KBM-7 (cell line): ENCODE measurements around the gene MACROH2A1.

Experiments
- DNase-seq: peaks from one replicate; pipeline ENCODE4 v3.0.0-alpha.2; 2015
- in situ Hi-C: fragments of 300-500 bp; cut with MboI; formaldehyde crosslinking; loops from 2 replicates; pipeline ENCODE4 v1.14.3; 2020; ENCODE audit warnings: low sequenced_read_pairs, low pct_unique_long_range_greater_than_20kb, mixed read lengths

The MACROH2A1 gene

DNA sequence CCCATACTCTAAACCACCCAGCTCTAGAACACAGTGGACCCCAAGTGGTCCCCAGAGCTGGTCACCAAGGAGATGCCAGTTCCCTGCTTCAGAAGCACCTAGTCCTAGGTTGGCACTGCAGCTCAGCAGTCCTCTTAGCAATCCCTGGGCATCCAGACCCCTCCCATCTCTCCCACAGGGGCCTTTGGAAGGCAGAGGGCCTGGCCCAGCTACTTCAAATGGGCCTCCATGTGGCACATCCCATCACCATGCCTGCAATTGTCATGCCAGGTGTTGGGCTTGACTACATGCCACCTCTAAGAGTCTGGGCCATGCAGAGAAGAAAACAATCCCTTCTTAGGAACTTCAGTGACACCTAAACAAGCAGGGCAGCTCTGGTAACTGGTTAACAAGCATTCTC, 14.1 kb downstream of the MACROH2A1 start:
- DNase-seq: no peak
- in situ Hi-C loops: no loop called here

DNA sequence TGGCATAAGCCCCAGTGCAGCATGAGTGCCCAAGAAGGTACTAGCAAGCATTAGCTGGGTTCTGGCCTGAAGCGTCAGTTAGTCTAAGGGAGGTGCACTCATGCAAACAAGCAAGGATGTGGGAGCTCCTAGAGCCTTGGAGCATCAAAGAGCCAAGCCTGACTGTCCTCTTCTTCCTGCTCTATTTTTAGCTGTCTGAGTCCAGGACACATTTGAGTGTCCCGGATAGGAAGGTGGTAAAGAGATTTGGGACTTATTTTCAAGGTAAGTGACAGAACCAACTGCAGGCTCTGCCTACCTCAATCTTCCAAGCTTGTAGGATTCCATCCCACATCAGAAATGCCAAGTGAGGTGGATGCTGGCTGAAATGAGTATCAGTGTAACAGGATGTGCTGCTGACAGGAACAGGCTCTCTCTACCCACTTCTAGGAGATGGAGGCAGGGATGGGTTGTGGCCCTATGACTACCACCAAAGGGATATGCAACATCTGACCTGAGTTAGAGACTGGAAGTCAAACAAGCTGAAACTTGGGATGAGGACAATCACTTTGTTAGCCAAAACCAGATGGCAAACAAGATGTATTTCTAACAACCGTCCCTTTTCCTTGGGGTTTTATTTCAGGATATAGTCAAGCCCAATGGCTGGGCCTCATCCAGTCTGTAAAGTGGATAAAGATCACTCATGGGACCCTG, 15.1 kb downstream of the MACROH2A1 start:
- DNase-seq: no peak
- in situ Hi-C loops: no loop called here

DNA sequence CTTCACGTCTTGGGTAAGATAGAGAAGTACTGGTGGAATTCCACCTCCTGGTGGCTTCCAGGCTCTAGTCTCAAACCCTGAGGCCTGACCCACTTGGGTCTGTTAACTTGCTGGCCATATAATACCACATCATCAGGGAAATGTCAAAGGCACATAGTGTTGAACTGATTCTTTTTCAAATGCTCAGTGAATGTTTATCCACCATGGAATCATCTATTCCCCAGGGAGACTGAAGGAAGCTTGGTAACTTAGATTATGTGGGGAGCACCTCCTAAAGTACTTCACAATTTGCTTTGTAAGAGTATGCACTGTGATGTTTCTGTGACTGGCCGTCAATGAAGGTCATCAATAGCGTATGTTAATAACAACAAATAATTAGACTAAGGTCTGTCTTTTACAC, 16.1 kb downstream of the MACROH2A1 start:
- DNase-seq: no peak
- in situ Hi-C loops: no loop called here

DNA sequence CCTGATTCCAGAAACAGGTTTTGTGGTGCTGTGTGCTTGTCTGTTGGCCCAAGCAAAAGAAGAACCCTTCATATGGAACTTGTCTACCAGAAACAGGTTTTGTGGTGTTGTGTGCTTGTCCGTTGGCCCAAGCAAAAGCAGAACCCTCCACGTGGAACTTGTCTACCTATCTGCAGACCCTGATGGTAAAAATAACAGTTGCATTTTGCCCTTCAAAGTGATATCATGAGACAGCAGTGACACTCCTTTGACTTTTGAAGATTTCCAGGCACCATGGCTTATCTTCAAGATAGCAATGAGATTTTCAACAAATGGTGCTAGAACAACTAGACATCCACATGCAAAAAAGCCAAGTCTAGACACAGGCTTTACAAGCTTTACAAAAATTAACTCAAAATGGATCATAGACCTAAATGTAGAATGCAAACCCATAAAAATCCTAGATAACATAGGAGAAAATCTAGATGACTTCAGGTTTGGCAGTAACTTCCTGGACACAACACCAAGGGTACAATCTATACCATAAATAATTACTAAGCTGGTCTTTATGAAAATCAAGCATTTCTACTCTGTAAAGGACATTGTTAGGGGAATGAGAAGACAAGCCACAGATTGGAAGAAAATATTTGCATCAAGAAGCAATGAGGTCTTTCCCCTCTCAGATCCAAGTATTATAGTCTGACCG, 16.8 kb downstream of the MACROH2A1 start:
- no peak for DNase-seq
- in situ Hi-C loops: no loop called here

DNA sequence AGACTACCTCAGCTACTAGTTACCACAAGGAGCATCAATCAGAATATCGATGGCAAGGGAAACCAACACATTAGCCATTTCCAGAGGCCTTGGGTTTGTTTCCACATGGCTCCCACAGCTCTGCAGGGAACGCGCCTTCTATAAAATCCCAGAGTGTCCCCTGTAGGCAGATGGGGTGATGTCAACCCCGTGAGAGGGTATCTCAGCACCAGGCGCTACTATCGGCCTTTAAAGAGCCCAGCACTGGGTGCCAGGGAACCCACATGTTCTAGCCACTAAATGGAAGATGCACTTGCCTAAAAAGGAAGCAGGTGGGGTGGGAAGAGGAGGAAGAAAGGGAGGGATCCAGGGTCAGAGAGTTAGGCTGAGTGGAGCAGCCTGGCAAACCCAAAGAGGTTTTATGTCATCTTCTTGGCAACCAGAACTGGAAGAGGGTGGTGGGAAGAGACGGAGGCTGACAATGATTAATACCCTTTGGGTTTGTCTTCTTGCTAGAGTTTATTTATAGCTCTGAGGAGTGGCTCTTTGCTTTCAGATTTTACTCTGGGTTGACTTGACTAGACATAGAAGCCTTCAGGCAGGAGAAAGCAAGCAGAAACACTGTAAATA, 19.9 kb downstream of the MACROH2A1 start:
- no peak for DNase-seq
- in situ Hi-C loops: no loop called here

DNA sequence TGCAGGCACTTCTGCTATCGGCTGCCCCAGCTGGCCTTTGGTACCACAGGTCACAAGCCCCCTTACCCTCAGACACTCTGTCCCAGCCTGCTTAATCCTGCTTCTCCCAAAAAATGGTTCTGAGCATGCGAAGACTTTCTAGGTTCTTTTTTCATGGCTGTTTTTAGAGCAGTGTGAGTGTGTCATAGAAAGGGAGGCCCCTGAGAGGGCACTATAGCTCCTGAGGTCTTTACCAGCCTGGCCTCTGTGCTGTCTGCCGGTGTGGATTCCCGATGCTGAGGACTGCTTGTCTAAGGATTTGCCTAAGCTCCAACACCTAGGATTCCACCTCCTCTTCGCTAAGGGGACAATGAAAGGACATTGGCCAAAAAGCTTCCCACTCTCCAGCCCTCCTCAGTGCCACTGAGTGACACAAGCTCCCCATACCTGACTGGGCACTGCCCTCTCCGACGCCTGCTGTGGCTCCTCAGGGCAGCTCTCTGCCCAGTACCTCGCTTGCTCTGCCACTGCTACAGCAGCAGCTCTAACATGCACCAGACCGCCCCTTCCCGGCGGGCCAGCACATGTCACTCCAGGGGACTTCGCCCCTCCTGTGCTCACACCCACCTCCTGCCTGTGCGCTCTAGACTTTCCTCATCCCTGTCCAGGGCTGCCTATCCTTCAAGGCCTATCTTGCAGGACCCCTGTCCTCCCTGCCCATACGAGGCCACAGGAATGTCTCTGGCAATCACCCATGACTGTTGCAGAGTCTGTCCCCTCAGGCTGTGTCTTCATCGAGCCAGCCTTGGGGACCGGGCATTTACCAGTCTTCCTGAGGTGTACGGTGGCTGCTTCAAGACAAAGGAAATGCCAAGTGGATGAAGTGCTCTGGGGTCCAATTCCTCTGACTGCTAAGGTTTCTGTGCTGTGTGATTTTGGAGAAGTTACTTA, 21.0 kb downstream of the MACROH2A1 start:
- no peak for DNase-seq
- in situ Hi-C loops: no loop called here

DNA sequence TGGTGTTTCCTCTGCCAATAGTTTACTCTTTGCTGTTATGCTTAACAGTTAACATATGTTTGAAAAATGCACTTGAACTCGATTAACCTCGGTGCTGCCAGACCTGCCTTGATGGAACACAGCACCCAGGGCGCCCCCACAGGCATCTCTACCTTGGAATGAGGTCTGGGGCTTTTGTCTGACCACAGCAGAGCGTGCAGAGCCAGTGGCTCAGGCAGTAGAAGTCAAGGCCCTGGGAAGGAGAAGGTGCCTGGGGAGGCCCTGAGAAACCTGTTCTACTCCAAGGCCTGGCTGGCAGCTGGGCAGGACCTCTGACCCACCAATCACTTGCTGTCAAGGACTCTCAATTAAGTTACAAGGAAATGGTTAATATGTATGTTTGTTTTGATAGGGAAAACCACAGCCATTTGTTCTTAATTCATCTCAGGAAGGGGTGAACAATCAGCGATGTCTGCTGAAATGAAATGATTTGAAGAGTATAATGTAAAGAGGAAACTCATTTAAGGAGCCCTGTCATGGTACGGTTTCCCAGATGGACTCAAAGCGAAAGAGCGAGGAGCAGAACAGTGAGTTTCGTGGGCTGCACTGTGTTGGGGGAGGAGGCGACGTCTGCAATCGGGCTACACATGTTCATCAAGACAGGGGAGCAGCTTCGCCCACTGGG, 21.9 kb downstream of the MACROH2A1 start:
- peak; percentile 77 for DNase-seq
- in situ Hi-C loops: no loop called here

DNA sequence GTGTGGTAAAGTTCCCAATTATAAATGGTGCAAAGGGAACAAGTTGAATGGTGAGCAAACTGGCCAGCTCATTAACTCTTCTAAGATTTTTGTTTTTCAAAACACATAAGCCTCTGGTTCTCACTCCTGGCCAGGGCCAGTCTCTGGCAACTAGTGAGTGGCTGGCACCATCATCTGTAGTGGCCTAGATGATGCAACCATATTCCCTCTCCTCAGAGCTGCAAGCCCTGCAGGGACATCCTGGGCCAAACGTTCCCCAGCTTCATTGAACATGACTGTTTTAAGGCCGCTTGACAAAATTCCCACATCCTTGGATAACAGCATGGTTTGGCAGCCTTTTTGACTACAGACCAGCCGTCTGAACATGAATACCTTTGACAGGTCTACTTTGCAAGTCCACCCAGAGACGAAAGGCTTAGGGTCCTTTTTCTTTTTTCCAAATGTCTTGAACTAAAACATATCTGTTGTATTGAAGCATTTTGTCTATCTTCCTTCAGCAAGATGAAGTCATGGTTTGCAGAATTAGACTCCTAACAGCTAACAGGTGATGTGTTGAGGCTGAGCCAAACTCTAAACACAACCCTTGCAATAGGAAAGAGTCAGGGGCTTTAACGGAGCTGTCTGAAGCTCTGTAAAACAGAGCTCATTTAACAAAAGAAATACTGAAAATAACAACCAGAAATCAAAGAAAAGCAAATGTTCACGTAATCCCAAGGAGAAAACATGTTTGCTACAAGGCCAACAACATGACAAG, 23.8 kb downstream of the MACROH2A1 start:
- in situ Hi-C loops: no loop called here
- DNase-seq: no peak

DNA sequence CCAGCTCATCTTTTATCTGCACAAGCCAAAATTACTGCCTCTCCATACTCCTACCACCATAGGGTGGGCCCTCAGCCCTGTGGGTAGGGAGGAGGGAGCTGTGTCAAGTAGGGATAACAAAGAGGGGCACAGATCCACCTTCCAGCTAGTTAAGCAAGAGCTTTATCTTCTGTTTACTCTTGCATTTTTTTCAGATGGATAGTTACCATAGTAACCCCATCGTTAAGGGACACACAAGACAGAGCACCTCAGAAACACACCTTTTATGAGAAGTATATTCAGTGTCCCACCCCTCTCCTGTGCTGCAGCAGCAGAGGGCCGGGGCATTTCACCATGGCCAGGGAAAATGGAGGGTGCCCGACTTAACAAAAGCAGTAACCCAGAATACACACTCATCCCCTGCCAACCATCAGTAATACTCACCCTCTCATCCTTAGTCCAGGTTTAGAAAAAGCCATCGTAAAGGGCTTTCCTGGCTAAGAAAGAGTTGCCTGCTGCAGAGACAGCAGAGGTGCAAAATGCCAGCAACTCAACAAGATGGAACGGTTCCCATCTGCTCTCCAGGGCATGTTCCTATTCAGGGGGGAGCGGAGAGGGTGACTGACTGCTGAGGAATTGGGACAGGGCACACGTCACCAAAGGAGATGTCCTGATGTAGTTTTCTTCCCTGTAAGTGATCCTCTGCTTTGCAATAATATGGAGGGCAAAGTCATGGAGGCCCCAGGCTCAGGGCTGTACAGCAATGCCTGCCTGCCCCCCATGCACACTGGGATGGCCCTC, 25.1 kb downstream of the MACROH2A1 start:
- in situ Hi-C loops: no loop called here
- peak; percentile 24 for DNase-seq

DNA sequence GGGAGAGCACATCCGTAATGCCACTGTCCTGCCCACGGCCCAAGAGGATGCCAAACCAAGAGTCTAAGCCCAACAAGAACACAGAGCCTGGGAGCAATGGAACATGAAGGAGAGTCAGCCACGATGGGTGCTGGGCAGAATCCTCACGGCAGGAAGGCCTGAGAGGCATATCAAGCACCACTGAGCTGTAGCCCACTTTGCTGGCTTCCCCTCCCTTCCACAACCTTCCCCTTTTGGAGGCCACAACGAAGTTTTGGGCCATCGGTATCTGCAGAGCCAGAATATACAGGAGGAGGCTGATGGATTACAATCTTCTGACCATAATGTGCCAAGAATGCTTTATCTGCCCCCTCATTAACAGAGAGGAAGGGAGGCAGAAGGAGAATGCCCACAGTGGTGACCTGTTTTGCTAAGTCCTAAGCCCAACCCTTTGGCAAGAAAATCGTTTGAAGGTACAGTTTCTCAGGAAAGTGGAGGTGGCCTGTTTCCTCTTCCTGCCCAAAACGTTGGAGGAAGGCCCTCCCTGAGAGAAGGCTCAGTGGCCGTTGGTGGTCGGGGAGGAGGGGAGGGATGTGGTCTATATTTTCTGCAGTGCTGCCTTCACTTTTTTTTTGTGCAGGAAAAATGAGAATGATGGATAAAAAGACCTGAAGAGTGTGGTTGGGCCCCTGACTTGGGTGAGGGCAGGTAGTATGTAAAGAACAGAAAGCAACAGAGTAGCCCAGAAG, 26.2 kb downstream of the MACROH2A1 start:
- DNase-seq: peak; percentile 91
- in situ Hi-C loops: no loop called here

DNA sequence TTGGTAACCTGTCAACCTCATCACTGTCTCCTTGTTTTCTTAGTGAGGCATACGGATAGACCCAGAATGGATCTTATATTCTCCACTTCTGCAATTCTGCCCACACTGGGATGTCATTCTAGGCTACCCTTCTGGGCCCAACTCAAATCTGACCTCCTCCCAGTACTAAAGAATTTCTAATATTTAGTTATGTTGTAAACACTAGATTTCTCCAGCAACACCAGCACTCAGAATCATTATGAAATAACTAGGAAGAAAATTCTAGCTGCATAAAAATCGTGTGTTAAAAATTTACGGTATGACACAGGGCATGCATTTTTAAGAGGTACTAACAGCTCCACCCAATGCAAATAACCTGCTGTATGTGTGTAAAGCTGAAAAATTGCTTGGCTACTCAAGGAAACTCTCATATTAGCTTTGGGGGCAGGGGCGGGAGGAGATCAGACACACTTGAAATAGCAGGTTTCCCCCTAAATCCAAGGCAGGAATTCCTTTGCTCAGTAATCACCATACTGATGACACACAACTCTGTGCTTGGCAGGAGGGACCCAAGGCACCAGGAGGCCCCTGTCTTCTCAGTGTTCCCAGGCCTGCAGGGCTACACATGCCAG, 27.3 kb downstream of the MACROH2A1 start:
- DNase-seq: no peak
- in situ Hi-C loops: no loop called here

DNA sequence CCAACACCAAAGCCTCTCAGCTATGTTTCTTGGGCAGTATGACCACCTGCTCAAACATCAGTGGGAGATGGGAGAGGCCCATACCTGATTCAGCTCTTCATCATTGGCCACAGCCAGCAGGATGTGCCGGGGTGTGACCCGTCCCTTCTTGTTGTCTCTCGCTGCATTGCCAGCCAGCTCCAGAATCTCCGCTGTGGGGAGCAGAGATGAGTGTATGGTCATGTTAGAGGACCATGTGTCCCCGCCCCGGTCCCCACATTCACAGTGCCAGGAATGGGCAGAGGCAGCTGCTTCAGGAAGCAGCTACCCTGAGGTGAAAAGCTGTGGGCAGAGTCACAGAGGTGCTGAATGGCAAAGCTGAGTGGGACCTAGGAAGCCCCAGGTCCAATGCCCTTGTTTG, 29.1 kb downstream of the MACROH2A1 start:
- in situ Hi-C loops: no loop called here
- no peak for DNase-seq

DNA sequence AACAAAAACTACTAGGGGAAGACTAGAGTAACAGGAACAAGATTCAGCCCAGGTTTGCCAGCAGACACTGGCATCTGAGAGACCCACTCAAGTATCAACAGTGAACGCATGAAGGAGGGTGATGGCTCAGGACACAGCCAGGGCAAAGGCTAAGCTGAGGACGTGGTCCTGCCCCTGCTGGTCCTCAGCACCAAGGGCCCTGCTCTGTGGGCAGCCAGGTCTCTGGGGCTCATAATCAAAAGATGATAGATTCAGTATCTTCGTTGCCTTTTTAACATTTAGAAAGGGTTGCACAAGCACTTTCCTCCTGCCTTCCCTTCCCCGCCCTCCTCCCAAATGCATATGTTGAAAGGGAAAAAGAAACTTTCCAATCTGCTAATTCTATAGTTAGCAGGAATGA, 31.5 kb downstream of the MACROH2A1 start:
- in situ Hi-C loops: no loop called here
- no peak for DNase-seq

DNA sequence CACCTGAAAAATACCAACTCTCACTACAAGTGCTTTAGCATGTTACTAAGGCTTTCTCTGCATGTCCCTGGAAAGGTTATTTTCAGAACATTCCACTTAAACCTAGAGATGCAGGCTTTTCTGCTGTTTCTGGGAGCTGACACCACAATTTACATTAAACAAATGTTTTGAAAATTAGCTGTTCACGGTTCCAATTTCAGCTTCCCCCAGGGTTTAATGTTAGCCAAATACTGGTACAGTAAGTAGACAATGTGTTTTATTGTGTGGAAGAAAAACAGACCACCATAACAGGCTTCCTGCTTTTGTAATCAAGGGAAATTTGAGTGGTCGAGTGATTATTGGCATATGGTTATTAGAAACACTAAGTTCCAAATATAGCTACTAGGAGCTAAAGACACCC, 32.0 kb downstream of the MACROH2A1 start:
- DNase-seq: no peak
- in situ Hi-C loops: no loop called here

DNA sequence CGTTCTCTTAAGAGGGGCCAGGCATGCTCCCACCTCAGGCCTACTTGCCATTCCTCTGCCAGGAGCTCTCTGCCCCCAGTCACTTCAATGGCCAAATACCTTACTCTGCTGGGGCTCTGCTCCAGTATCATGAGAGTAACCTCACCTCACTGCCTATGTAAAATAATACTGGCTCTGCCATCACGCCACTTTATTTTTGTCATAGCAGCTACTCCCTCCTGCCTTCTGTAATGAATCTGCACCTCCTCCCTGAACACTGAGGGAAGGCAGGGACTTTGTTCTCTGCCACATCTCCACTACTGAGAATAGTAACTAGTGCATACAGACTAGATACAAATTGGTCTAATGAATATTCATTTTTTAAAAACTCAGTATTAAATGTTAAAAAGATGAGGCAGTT, 33.8 kb downstream of the MACROH2A1 start:
- DNase-seq: no peak
- in situ Hi-C loops: no loop called here

DNA sequence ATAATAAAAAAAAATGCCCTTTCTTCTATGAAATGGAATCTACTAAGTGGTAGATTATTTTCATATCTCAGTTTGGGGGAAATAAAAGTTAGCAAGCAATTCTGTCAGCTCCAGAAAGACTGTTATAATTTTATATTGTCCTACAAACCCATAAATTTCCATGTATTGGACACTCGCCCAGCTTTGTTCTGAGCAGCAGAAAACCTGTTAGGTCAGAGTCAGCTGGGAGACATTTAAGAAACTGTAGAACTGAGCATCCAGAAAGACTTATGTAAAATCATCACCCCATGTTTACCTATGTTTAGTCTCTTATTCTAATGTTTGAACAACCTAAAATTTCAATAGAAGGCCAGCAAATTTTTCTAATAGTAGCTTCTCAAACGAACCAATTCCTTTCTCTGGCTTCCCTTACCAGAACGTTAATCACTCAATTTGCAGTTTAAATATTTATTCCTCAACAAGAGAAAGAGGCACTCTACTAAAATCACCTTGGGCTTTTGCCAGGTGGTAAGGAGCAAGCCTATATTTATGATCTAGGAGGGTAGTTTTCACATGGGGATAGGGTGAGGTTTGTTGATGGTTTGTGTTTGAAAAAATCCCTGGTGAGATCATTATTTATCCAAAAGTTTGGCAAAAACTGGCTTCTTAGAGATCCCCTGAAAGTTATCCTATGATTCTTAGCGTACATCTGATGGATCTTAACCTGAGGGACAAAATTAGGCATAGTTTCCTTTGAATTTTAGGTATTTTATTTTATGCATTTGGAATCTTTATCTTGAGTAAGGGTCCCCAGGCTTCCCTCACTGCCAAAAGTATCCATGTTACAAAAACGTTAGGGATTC, 34.4 kb downstream of the MACROH2A1 start:
- DNase-seq: no peak
- in situ Hi-C loops: no loop called here
